K562 treated with DMSO at 1 percent for 24 hours (cell line): ENCODE measurements around the gene MRPL17. TPM values are rescaled to one million over a fixed set of nuclear protein-coding genes. Genes with fewer than 3 reads are reported as not detected.

Experiments
- total RNA-seq: library from RNA; unstranded; fragments of 300-600 nt; gene quantifications from 2 replicates; pipeline ENCODE4 v1.2.3, GENCODE V29; 2022; ENCODE audit warnings: low read depth; ENCODE audit not compliant: insufficient read depth

MRPL17 gene
- total RNA-seq, result 54.0 and 59.4 TPM in 2 replicates

DNA sequence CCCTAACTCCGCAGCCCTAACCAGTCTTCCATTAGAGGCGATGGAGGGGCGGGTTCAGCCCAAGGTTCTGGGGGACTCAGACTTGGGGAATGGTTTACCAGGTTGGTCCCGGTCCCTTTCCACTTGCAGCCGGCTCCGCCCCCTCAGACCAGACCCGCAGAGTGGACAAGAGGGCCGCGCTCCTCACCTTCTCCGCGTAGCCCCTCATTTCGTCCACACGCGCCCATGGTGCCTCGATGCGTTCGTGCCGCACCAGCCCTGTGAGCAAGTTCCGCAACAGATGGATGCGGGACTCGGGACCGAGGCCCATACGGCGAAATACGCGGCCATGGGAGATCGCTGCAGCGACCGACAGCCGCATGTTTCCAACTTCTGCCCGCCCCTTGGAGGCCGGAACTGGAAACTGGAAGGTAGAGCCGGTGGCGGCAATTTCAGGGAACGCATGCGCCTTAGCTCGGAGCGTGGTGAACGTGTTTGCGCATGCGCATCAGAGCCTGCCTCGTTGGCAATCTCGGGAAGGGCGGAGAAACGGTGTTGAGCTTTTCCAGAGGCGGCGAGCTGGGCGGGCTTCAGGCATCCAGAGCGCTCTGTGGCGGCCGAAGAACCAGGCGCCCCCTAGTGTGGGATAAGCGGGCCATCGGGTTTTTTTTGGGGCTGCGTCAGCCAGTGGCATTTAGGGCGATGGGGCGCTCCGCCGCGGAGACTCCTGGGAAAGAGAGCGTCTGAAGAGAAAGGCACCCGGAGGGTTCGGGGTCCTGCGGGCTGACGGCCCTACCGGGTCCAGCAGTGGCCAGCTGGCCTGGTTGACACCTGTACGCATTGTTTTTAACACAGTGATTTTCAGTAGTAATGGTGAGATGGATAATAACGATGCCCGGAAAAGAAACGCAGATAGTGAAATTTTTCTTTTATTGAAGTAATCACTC lies at the start of gene MRPL17:
Gene MRPL17, minus strand, starts transcription at position 405 of the 926 bp plus-strand sequence. Its CDS starts 44 bp downstream, at position 361.

DNA sequence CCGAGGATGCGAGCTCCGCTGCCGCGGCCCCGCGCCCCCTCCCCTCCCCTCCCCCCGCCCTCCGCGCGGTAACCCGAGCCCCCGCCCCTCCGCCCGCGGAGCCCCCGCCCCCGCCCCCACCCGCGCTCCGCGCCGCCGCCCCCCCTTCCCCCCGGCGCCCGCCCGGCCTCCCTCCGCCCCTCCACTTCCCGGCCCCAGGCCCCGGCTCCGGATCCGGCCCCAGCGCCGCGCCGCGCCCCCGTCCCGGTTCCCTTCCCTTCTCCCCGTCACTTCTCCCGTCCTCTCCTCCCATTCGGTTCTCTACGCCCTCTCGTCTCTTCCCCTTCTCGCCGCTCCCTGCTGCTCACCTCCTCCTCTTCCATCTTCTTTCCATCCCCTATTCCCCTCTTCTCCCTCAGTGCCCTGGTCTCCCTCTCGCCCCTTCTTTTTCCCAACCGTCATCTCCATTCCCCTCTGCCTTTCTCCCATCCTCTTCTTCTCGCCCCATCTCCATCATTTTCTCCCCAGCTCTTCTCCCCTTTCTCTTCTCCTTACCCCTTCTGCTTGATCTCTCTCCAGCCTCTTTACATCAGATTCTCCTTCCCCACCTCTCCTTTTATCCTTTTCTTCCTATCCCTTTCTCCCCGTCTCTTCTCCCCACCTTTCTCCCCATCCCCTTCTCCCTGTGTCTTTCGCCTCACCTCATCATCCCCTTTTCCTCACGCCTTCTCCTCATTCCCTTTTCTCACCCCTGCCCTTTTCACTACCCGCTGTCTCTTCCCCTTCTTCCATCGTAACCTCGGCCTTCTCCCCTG lies 27.2 kb downstream of the MRPL17 start, which contains the start of gene DCHS1:
Gene DCHS1, minus strand, starts transcription at position 20 of the 794 bp plus-strand sequence. CDS start 14,196 bp downstream, outside the sequence.

Other genes starting within 250 kb of the MRPL17 start
- gene HPX, start 242.4 kb downstream of the MRPL17 start, total RNA-seq, result 0.46 and 0.95 TPM in 2 replicates
- 12.3 and 29.1 TPM in 2 replicates for gene TRIM3, start 209.4 kb downstream of the MRPL17 start, total RNA-seq
- 35.2 and 39.9 TPM in 2 replicates for gene ARFIP2, start 202.0 kb downstream of the MRPL17 start, total RNA-seq
- gene TIMM10B, start 201.8 kb downstream of the MRPL17 start, total RNA-seq, result 20.0 and 20.9 TPM in 2 replicates
- 7.8 and 10.4 TPM in 2 replicates for gene DNHD1, start 186.1 kb downstream of the MRPL17 start, total RNA-seq
- 13.6 and 16.1 TPM in 2 replicates for gene RRP8, start 79.7 kb downstream of the MRPL17 start, total RNA-seq
- gene ILK, start 79.6 kb downstream of the MRPL17 start, total RNA-seq, result 119 and 121 TPM in 2 replicates
- 114 and 115 TPM in 2 replicates for gene TAF10, start 71.1 kb downstream of the MRPL17 start, total RNA-seq
- gene TPP1, start 63.9 kb downstream of the MRPL17 start, total RNA-seq, result 117 and 119 TPM in 2 replicates
- gene DCHS1, start 27.5 kb downstream of the MRPL17 start, total RNA-seq, result 0.49 and 0.64 TPM in 2 replicates
- gene OR2AG2, start 88.6 kb upstream of the MRPL17 start, total RNA-seq, result 0.21 and 0.23 TPM in 2 replicates
- not detected in 2 replicates for gene OR2AG1, start 99.7 kb upstream of the MRPL17 start, total RNA-seq
- not detected in 2 replicates for gene OR6A2, start 116.3 kb upstream of the MRPL17 start, total RNA-seq
- gene OR10A5, start 162.3 kb upstream of the MRPL17 start, total RNA-seq, result not detected in 2 replicates
- not detected in 2 replicates for gene OR10A2, start 179.7 kb upstream of the MRPL17 start, total RNA-seq
- gene OR10A4, start 193.3 kb upstream of the MRPL17 start, total RNA-seq, result not detected in 2 replicates
- not detected in 2 replicates for gene OR2D2, start 209.2 kb upstream of the MRPL17 start, total RNA-seq
- not detected in 2 replicates for gene OR2D3, start 237.7 kb upstream of the MRPL17 start, total RNA-seq
- 4.0 and 6.3 TPM in 2 replicates for gene ZNF215, start 243.1 kb upstream of the MRPL17 start, total RNA-seq